Eye (tissue), 1 donor: ENCODE results near the gene GCLM.
"Not testable (repeated sequence)": the region's sequence is repeated elsewhere in the genome, so short reads cannot be mapped to it uniquely, and the experiment has no call there.

Source experiments
- DNase-seq: peaks from one replicate; pipeline ENCODE4 v3.0.0-alpha.2; 2015

Gene GCLM

GRCh38 chr1:93909146-93910050, at the start of gene GCLM:
GCLM (minus strand) TSS chr1:93909430; CDS start chr1:93909163, 267 bp downstream.
- peak; percentile 96 for DNase-seq

- DNase-seq, result no peak
Observed at GRCh38 chr1:93958726-93959100, 49.5 kb upstream of the GCLM start.

GRCh38 chr1:93958032-93958725, 48.9 kb upstream of the GCLM start:
- DNase-seq, result no peak

GRCh38 chr1:93955765-93956164, 46.5 kb upstream of the GCLM start:
- DNase-seq, result no peak

GRCh38 chr1:93947002-93947686, 37.9 kb upstream of the GCLM start:
- not testable (repeated sequence) for DNase-seq

GRCh38 chr1:93938461-93939145, 29.4 kb upstream of the GCLM start:
- DNase-seq, result no peak

GRCh38 chr1:93937997-93938396, 28.8 kb upstream of the GCLM start:
- DNase-seq, result no peak

GRCh38 chr1:93925206-93925605, 16.0 kb upstream of the GCLM start:
- DNase-seq, result no peak

GRCh38 chr1:93919780-93920179, 10.6 kb upstream of the GCLM start:
- DNase-seq, result no peak

- no peak for DNase-seq
Observed at GRCh38 chr1:93917302-93917701, 8.1 kb upstream of the GCLM start.

- not testable (repeated sequence) for DNase-seq
Observed at GRCh38 chr1:93910880-93911279, 1.6 kb upstream of the GCLM start.

GRCh38 chr1:93910305-93910704, 1.1 kb upstream of the GCLM start:
- DNase-seq, result no peak

- DNase-seq, result peak; percentile 59
Observed at GRCh38 chr1:93908394-93909145, 660 bp downstream of the GCLM start.

- peak; percentile 28 for DNase-seq
Observed at GRCh38 chr1:93907718-93908117, 1.5 kb downstream of the GCLM start.

GRCh38 chr1:93906480-93906879, 2.8 kb downstream of the GCLM start:
- DNase-seq, result no peak

- DNase-seq, result no peak
Observed at GRCh38 chr1:93905734-93906133, 3.5 kb downstream of the GCLM start.

- no peak for DNase-seq
Observed at GRCh38 chr1:93905051-93905450, 4.2 kb downstream of the GCLM start.

GRCh38 chr1:93904228-93904627, 5.0 kb downstream of the GCLM start:
- no peak for DNase-seq

- no peak for DNase-seq
Observed at GRCh38 chr1:93900723-93901504, 8.3 kb downstream of the GCLM start.

- DNase-seq, result no peak
Observed at GRCh38 chr1:93899543-93900207, 9.6 kb downstream of the GCLM start.

- DNase-seq, result no peak
Observed at GRCh38 chr1:93888900-93889299, 20.3 kb downstream of the GCLM start.
